HuH-7 (cell line): ENCODE results near the gene EML4.
"Not testable (repeated sequence)": the region's sequence is repeated elsewhere in the genome, so short reads cannot be mapped to it uniquely, and the experiment has no call there.

ENCODE experiments used
- DNase-seq: peaks from one replicate; pipeline ENCODE4 v3.0.0; 2011; ENCODE audit warnings: low spot score

The EML4 gene

GRCh38 chr2:42334220-42334619, 165.1 kb downstream of the EML4 start:
- DNase-seq, result no peak

GRCh38 chr2:42334865-42335264, 165.7 kb downstream of the EML4 start:
- DNase-seq, result not testable (repeated sequence)

GRCh38 chr2:42335514-42336104, 166.5 kb downstream of the EML4 start:
- DNase-seq, result no peak

- no peak for DNase-seq
These were observed 167.3 kb downstream of the EML4 start for GRCh38 chr2:42336361-42336965.

- no peak for DNase-seq
These were observed 168.2 kb downstream of the EML4 start for GRCh38 chr2:42337356-42337820.

- DNase-seq, result no peak
These were observed 168.9 kb downstream of the EML4 start for GRCh38 chr2:42337846-42338566.

GRCh38 chr2:42338567-42339190, 169.5 kb downstream of the EML4 start:
- DNase-seq, result no peak

GRCh38 chr2:42339191-42339912, 170.2 kb downstream of the EML4 start:
- no peak for DNase-seq

GRCh38 chr2:42340045-42340937, 171.1 kb downstream of the EML4 start:
- no peak for DNase-seq

GRCh38 chr2:42340938-42341636, 171.9 kb downstream of the EML4 start:
- DNase-seq, result no peak

- no peak for DNase-seq
These were observed 173.1 kb downstream of the EML4 start for GRCh38 chr2:42342061-42342794.

GRCh38 chr2:42342795-42343241, 173.7 kb downstream of the EML4 start:
- no peak for DNase-seq

GRCh38 chr2:42345986-42346385, 176.8 kb downstream of the EML4 start:
- no peak for DNase-seq

GRCh38 chr2:42346856-42347255, 177.7 kb downstream of the EML4 start:
- not testable (repeated sequence) for DNase-seq

- DNase-seq, result not testable (repeated sequence)
These were observed 178.4 kb downstream of the EML4 start for GRCh38 chr2:42347518-42347917.

- DNase-seq, result no peak
These were observed 179.1 kb downstream of the EML4 start for GRCh38 chr2:42348113-42348805.

GRCh38 chr2:42350434-42351063, 181.4 kb downstream of the EML4 start:
- DNase-seq, result no peak

- no peak for DNase-seq
These were observed 182.7 kb downstream of the EML4 start for GRCh38 chr2:42351864-42352263.
